ENCODE data around the gene RNF126.
"Not testable (repeated sequence)": the region's sequence is repeated elsewhere in the genome, so short reads cannot be mapped to it uniquely, and the experiment has no call there.

Gene RNF126

DNA sequence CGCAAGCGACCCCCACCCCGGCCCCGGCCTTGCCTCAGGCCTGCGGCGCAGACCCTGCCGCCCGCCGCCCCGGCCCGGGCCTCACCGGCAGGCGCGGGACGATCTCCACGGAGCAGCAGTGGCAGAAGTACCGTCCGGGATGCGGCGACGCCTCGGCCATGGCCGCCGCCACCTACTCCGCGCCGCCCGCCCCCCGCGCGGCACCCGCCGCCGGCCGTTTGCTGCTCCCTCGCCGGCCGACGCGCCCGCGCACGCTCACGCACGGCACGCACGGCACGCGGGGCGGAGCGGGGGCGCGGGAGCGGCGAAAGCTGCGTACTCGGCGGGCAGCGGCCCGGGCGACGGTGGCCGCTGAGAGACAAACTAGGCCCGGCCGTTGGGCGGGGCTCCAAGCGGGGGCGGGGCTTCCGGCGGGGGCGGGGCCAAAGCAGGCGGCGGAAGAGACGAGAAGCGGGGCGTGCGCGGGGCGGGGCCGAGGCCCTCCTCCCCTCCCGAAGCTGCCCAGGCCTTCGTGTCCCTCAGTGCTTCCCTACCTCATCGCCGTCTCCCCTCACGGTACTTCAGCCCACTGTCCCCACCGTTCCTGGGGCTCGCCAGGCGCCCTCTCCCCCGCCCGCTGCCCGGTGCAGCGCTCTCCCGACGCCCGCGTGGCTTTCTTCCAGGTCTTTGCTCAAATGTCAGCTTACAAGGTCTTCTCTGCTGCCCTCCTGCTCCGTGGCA lies at the start of gene RNF126:
Gene RNF126, minus strand, starts transcription at position 253 of the 720 bp plus-strand sequence. Its CDS starts 93 bp downstream, at position 160.
- Mint-ChIP-seq H3K36me3 (no peaks in the 10 kb centered on the region), H3K27ac (peak within 1 kb of the TSS; percentile 92), H3K4me1 (peaks cover 22% of the 10 kb centered on the region), H3K27me3 (peaks cover 2% of the 10 kb centered on the region), H3K9me3 (no peaks in the 10 kb centered on the region), H3K4me3 (peak within 1 kb of the TSS; percentile 98)
- DNase-seq (ENCODE audit: low spot score in 2 of 2): peak; percentile 81 to 86
- ATAC-seq (ENCODE audit: low read depth): peak; percentile 54

DNA sequence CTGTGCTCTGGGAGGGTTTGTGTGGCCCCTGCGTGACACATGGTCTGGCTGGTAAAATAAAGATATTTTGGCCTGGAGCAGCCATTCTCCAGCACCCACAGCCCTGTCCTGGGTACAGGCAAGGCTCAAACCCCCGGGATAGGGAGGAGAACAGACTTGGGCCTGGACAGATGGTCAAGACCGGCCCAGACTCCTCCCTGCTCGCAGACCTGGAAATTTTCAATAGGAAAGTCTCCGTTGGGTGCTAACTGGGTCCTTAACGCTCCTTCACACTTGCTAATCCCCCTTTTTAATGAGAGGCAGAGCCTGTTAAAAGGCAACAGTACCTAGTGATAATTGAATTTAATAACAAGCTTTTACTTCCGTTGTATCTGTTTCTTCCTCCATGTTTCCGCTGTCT lies 48.2 kb upstream of the RNF126 start:
- H3K4me1 Mint-ChIP-seq: no peaks in the 10 kb centered on the region
- no peak for DNase-seq (ENCODE audit: low spot score in 2 of 2)
- ATAC-seq (ENCODE audit: low read depth): no peak
- H3K36me3 Mint-ChIP-seq: peaks cover 9% of the 10 kb centered on the region
- H3K27me3 Mint-ChIP-seq: peaks cover 20% of the 10 kb centered on the region
- no peak overlapping the region for H3K4me3 Mint-ChIP-seq
- H3K27ac Mint-ChIP-seq: no peak overlapping the region
- peaks cover 6% of the 10 kb centered on the region for H3K9me3 Mint-ChIP-seq

DNA sequence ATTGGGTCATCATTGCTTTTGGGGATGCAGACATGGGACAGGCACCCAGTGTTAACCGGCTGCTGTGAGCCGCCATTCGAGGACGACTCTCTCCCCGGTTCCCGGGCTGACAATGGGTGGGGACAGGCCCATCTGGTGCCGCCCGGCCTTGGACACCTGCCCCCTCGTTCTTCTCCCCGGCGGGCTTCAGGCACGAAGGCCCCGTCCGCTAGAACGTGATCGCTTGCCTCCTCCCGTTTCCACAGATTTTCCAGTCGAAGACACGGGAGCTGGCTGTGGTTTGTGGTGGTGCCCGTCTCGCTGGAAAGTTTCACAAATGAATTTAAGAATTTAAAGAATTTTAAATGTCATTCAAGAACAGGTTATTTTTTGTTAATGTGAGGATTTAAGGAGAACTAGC lies 47.8 kb upstream of the RNF126 start:
- no peaks in the 10 kb centered on the region for H3K4me1 Mint-ChIP-seq
- peaks cover 8% of the 10 kb centered on the region for H3K36me3 Mint-ChIP-seq
- no peak overlapping the region for H3K4me3 Mint-ChIP-seq
- H3K27me3 Mint-ChIP-seq: peaks cover 18% of the 10 kb centered on the region
- H3K9me3 Mint-ChIP-seq: peaks cover 6% of the 10 kb centered on the region
- H3K27ac Mint-ChIP-seq: no peak overlapping the region
- DNase-seq (ENCODE audit: low spot score in 2 of 2) (no peak), ATAC-seq (ENCODE audit: low read depth) (no peak)

DNA sequence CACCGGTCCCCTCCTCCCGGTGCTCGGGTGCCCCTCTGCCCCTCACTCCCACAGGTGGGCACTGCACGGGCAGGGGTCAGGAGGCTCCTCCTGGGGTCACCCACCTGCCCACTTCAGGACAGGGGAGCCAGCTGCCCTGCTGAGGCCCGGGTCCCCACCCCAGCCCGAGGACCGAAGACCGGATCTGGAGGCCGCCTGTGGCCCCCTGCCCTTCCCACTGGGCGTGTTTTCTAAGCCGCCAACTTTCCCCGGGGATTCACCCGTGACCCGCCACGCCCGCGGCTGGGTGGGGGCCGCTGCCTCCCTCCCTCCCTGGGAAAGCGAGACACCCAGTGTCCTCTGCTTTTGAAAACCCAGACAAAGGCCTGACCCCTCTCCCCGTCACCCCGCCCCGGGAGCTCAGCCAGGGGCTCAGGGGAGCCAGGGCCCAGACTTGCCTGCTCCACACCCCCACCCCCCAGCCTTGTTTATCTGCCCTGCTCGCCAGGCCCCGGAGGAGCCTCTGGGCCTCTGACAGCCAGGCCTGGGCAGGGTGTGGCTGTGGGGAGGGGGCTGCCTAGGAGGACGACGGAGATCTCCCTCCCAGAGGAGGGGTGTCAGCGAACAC lies 47.1 kb upstream of the RNF126 start:
- Mint-ChIP-seq H3K27ac (no peak overlapping the region), H3K4me1 (no peaks in the 10 kb centered on the region), H3K4me3 (no peak overlapping the region), H3K9me3 (no peaks in the 10 kb centered on the region), H3K36me3 (peaks cover 3% of the 10 kb centered on the region), H3K27me3 (peaks cover 12% of the 10 kb centered on the region)
- DNase-seq (ENCODE audit: low spot score in 2 of 2) (no peak), ATAC-seq (ENCODE audit: low read depth) (no peak)

DNA sequence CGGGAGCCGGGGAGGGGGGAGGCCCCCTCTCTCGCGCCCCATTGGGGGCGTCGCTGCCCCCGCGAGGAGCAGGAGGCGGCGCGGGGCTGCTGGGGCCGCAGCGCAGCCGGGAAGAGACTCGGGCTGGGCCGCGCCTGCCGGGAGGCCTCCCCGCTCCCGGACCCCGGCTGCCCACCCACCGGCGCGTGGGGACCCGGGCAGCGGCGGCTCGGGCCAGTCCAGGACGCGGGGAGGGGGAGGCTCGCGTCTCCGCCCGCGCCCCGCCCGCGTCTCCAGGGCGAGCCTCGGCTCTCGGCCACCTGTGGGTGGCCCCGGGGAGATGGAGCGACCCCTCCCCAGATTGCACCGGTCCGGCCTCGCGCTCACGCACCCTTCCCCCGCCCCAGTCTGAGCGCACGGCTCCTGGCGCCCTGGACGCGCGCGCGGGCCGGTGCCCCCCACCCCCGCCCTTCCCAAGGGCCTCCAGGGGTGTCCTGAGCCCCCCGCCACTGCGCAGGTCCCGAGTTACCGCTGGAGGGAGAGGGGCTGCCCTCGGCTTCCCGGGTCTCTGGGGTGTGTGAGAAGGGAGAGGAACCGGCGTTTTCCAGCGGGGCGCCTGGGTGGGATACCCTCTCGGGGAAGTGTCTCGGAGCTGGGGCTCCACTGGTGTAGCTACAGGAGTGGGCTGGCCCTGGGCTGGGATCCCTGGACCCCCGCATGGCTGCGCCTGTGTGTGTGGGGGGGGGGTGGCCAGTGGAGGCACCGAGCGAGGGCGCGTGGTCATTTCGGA lies 46.4 kb upstream of the RNF126 start:
- no peak overlapping the region for H3K27ac Mint-ChIP-seq
- H3K4me1 Mint-ChIP-seq: no peaks in the 10 kb centered on the region
- peaks cover 3% of the 10 kb centered on the region for H3K36me3 Mint-ChIP-seq
- ATAC-seq (ENCODE audit: low read depth) (no peak), DNase-seq (ENCODE audit: low spot score in 2 of 2) (no peak)
- H3K9me3 Mint-ChIP-seq: no peaks in the 10 kb centered on the region
- peaks cover 12% of the 10 kb centered on the region for H3K27me3 Mint-ChIP-seq
- H3K4me3 Mint-ChIP-seq: no peak overlapping the region

DNA sequence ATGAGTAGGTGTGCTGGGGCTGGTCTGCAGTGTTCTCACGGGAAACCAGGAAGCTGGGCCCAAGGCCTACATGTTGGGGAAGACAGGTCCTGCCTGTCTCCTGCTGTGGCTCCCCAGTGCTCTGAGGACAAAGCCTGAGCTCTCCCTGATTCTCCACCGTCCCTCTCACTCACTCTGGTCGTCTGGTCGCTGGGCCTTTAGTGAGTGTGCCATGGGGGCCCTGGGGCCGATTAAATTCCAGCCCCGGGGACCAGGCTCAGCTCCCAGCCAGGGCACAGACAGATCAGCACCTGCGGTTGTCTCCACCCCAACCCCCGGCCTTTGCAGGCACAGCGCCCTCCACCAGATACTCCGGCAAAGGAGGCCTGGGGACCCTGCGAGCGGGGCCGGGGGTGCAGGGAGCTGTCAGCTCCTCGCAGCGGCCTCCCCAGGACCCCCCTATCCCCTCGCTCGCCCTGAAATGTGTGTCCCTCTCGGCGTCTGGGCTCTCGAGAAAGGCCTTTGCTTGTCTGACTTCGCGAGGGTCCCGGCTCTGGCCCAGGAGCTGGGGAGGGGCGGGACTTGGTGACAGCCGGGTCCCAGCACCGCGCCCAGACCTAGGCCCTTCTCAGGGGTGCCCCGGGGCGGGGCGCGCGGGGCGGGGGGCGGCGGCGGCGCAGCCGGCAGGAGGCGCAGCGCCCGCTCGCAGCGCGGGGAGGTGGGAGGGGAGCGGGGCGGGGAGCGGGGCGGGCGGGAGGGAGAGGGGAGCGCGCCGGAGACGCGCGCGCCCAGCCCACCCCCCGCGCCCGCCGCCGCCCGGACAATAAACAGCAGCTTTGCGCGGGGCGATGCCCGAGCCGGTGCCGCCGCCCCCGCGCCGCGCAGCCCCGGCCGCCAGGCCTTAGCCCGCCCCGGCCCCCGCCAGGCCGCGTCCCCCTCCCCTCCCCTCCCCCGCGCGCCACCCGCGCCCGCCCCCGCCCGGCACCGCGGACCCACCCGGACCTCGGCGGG lies 45.4 kb upstream of the RNF126 start, which contains the start of gene PALM:
Gene PALM, plus strand, starts transcription at position 782 of the 990 bp plus-strand sequence. CDS start 212 bp downstream, outside the sequence.
- Mint-ChIP-seq H3K27me3 (peaks cover 15% of the 10 kb centered on the region), H3K9me3 (no peaks in the 10 kb centered on the region), H3K4me3 (no peak within 1 kb of the TSS), H3K4me1 (peaks cover 3% of the 10 kb centered on the region), H3K27ac (no peak within 1 kb of the TSS), H3K36me3 (peaks cover 4% of the 10 kb centered on the region)
- ATAC-seq (ENCODE audit: low read depth): no peak
- DNase-seq (ENCODE audit: low spot score in 2 of 2): no peak

DNA sequence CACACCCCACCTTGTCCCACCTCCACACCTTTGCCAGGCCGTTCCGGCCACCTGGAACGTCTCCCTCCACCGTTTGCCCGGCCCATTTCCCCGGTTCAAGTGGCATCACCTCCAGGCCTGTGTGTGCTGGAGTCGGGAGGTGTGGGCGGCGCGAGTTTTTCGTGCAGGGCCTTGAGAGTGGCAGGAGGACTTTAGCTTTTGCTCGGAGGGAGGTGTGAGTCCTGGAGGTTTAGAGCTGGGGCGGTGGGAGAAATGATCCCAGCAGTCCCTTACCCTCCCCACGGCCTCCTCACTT lies 41.4 kb upstream of the RNF126 start:
- Mint-ChIP-seq H3K27me3 (peaks cover 16% of the 10 kb centered on the region), H3K27ac (no peak overlapping the region), H3K4me3 (no peak overlapping the region), H3K36me3 (peaks cover 6% of the 10 kb centered on the region), H3K9me3 (peaks cover 4% of the 10 kb centered on the region), H3K4me1 (peaks cover 7% of the 10 kb centered on the region)
- DNase-seq (ENCODE audit: low spot score in 2 of 2) (no peak), ATAC-seq (ENCODE audit: low read depth) (no peak)

DNA sequence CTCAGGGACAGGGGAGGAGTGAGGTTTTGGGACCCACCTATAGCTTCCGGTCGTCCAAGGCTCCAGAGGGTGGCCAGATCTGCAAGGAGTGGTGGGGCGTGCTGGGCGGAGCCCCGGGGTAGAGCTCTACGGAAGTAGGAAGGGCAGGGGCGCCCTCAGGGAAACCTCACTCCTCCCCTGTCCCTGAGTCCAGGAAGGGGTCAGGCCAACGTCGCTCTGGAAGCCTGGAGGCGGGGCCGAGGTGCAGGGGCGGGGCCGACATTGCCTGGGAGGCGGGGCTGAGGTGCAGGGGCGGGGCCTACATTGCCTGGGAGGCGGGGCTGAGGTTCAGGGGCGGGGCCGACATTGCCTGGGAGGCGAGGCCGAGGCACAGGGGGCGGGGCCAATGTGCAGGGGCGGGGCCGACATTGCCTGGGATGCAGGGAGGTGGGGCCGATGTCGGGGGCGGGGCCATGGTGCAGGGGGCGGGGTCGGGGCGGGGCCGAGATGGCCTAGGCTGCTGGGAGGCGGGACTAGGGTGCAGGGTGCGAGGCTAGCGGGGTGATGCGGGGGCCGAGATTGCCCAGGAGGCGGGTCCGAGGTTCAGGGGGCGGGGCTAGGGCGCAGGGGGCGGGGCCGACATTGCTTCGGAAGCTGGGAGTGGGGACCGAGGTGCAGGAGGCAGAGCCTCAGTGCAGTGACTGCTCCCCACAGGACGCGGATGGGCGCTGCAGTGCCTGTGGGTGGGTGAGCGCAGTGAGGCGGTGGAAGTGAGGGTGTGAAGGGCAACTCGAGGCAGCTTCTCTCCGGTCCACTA lies 40.8 kb upstream of the RNF126 start:
- Mint-ChIP-seq H3K4me1 (peaks cover 7% of the 10 kb centered on the region), H3K27ac (no peak overlapping the region), H3K36me3 (peaks cover 6% of the 10 kb centered on the region), H3K27me3 (peaks cover 16% of the 10 kb centered on the region), H3K4me3 (peak overlapping the region; percentile 42), H3K9me3 (peaks cover 4% of the 10 kb centered on the region)
- DNase-seq (ENCODE audit: low spot score in 2 of 2) (peak; percentile 28 to 57), ATAC-seq (ENCODE audit: low read depth) (peak; percentile 65)

DNA sequence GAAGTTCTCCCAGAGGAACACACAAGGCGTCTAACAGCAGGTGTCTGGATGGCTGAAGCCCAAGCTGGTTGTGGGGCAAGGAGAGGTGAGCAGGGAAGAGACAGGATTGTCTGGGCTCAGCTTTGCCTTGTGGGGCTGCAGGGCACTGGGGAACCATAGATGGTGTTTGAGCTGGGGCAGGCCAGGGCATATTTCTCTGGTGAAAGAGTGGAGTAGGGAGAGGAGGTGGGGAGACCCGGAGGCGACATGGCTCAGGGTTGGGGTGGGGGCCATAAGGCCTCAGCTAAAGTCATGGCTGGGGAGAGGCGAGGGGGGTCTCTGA lies 40.3 kb upstream of the RNF126 start:
- no peak overlapping the region for H3K4me3 Mint-ChIP-seq
- DNase-seq (ENCODE audit: low spot score in 2 of 2): no peak

DNA sequence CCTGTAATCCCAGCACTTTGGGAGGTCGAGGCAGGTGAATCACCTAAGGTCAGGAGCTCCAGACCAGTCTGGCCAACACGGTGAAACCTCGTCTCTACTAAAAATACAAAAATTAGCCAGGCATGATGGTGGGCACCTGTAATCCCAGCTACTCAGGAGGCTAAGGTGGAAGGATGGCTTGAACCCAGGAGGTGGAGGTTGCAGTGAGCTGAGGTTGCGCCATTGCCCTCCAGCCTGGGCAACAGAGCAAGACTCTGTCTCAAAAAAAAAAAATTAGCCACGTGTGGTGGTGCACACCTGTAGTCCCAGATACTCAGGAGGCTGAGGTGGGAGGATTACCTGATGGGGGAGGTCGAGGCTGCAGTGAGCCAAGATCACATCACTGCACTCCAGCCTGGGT lies 39.8 kb upstream of the RNF126 start:
- H3K4me3 Mint-ChIP-seq; H3K9me3 Mint-ChIP-seq; H3K36me3 Mint-ChIP-seq; ATAC-seq (ENCODE audit: low read depth); H3K4me1 Mint-ChIP-seq; DNase-seq (ENCODE audit: low spot score in 2 of 2); H3K27ac Mint-ChIP-seq: not testable (repeated sequence)
- peaks cover 15% of the 10 kb centered on the region for H3K27me3 Mint-ChIP-seq

More for the DNA sequence above, 40.3 kb upstream of the RNF126 start:
- peaks cover 4% of the 10 kb centered on the region for H3K9me3 Mint-ChIP-seq
- peaks cover 6% of the 10 kb centered on the region for H3K36me3 Mint-ChIP-seq
- peaks cover 16% of the 10 kb centered on the region for H3K27me3 Mint-ChIP-seq
- no peak overlapping the region for H3K27ac Mint-ChIP-seq
- peak; percentile 7 for ATAC-seq (ENCODE audit: low read depth)
- H3K4me1 Mint-ChIP-seq: peaks cover 7% of the 10 kb centered on the region

DNA sequence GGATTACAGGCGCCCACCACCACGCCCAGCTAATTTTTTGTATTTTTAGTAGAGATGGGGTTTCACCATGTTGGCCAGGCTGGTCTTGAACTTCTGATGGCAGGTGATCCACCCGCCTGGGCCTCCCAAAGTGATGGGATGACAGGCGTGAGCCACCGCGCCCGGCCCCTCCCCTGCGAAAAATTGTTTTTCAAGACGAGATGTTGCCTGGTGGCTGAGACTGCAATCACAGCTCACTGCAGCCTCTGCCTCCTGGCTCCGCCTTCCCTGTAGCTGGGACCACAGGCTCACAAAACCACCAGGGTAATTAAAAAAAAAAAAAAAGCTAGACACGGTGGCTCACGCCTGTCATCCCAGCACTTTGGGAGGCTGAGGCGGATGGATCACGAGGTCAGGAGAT lies 36.9 kb upstream of the RNF126 start:
- not testable (repeated sequence) for H3K36me3 Mint-ChIP-seq; H3K4me1 Mint-ChIP-seq; H3K27ac Mint-ChIP-seq; H3K9me3 Mint-ChIP-seq; ATAC-seq (ENCODE audit: low read depth); DNase-seq (ENCODE audit: low spot score in 2 of 2); H3K4me3 Mint-ChIP-seq
- H3K27me3 Mint-ChIP-seq: peaks cover 14% of the 10 kb centered on the region

DNA sequence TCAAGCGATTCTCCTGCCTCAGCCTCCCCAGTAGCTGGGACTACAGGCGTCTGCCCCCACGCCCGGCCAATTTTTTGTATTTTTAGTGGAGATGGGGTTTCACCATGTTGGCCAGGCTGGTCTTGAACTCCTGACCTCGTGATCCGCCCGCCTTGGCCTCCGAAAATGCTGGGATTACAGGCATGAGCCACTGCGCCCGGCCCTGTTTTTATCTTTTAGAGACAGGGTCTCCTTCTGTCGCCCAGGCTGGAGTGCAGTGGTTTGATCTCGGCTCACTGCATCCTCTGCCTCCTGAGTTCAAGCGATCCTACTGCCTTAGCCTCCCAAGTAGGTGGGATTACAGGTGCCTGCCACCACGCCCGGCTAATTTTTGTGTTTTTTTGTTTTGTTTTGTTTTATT lies 35.5 kb upstream of the RNF126 start:
- peaks cover 17% of the 10 kb centered on the region for H3K27me3 Mint-ChIP-seq
- not testable (repeated sequence) for H3K4me1 Mint-ChIP-seq; DNase-seq (ENCODE audit: low spot score in 2 of 2); ATAC-seq (ENCODE audit: low read depth); H3K9me3 Mint-ChIP-seq; H3K27ac Mint-ChIP-seq; H3K36me3 Mint-ChIP-seq; H3K4me3 Mint-ChIP-seq

DNA sequence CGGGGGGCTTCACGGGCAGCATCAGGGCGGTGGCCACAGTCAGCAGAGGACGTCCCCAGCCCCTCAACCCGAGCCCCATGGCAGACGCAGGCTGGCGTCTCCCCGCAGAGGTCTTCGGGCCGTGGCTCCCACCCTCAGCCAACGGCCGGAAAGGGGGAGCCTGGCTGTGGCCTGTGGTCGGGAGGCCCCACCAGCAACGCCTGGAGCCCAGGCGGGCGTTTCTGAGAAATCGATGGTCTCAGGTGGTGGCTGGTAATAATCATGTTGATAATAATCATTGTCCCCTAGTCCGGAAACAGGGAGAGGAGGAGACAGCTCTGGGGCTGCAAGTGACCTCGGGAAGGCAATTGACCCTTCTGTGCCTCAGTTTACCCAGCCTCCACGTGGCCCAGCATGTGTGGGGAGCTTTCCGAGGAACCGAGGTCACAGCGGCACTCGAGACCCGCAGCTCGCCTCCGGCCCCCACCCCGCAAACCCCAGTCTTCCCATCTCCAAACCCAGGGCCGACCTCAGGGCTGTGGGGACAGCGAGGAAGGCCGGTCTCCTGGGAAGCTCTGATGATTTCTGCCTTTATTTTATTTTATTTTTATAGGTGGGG lies 32.4 kb upstream of the RNF126 start, which contains the start of gene PRSS57:
Gene PRSS57, minus strand, starts transcription at position 101 of the 598 bp plus-strand sequence. Its CDS starts 22 bp downstream, at position 79.
- no peak for DNase-seq (ENCODE audit: low spot score in 2 of 2)
- Mint-ChIP-seq H3K4me1 (no peaks in the 10 kb centered on the region), H3K36me3 (no peaks in the 10 kb centered on the region), H3K4me3 (no peak within 1 kb of the TSS), H3K9me3 (no peaks in the 10 kb centered on the region), H3K27me3 (peaks cover 8% of the 10 kb centered on the region), H3K27ac (no peak within 1 kb of the TSS)
- no peak for ATAC-seq (ENCODE audit: low read depth)
